HG02840 (cell line): ENCODE measurements around the gene SPTY2D1.

Experiments
- ATAC-seq: cut with Tn5 transposase; IDR thresholded peaks from one replicate; pipeline ENCODE4 v1.9.1; 2021; ENCODE audit warnings: mild to moderate bottlenecking, moderate library complexity, moderate number of reproducible peaks; ENCODE audit not compliant: unreplicated experiment, low FRiP score

The SPTY2D1 gene

GRCh38 chr11:18566406-18566805 lies 67.7 kb downstream of the SPTY2D1 start:
- no peak for ATAC-seq

DNA sequence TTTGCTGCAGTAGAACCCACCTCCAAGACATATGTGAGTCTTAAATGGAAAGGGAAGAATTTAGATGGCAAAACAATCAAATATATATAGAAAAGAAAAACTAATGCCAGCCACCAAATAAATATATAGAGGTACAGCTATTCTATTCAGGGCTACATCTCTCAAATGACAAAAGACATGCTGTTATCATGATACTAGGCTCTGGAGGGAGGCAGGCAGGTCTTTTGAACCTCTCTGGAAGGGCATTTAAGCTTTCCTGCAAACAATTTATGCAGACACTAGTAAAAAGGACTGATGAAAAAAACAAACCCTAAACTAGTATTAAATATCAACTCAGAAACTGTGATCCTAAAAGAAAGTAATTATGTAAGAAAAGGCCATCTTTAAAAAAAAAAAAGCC lies 70.0 kb downstream of the SPTY2D1 start:
- ATAC-seq, result no peak

GRCh38 chr11:18563090-18563730 lies 70.9 kb downstream of the SPTY2D1 start:
- no peak for ATAC-seq
